GM12891 (cell line): ENCODE measurements around the gene TEKT3.

Experiments
- POLR2A ChIP-seq: IDR thresholded peaks from 2 replicates; pipeline ENCODE4 v1.6.1; 2011; ENCODE audit warnings: low read depth, low read length, control low read depth
- POLR2AphosphoS5 ChIP-seq: IDR thresholded peaks from 2 replicates; pipeline ENCODE4 v1.6.1; 2011; ENCODE audit warnings: low read depth, low read length, control low read depth
- POU2F2 ChIP-seq: IDR thresholded peaks from 2 replicates; pipeline ENCODE4 v1.6.1; 2011; ENCODE audit warnings: low read depth, mild to moderate bottlenecking, control low read depth, low read length, moderate library complexity
- SPI1 ChIP-seq: IDR thresholded peaks from 2 replicates; pipeline ENCODE4 v1.6.1; 2011; ENCODE audit warnings: low read depth, low read length, control low read depth
- TAF1 ChIP-seq: IDR thresholded peaks from 2 replicates; pipeline ENCODE4 v1.6.1; 2011; ENCODE audit warnings: low read depth, low read length, control low read depth

- TF ChIP-seq POLR2AphosphoS5 (no peak), POLR2A (no peak), TAF1 (no peak), POU2F2 (no peak), SPI1 (no peak)
Measured at GRCh38 chr17:15332338-15332737, 9.1 kb downstream of the TEKT3 start.
